Activated naive CD4-positive, alpha-beta T cell treated with anti-CD3 and anti-CD28 coated beads for 36 hours (primary cell): ENCODE results near the gene MTF1. TPM values are rescaled to one million over a fixed set of nuclear protein-coding genes. Genes with fewer than 3 reads are reported as not detected.

ENCODE experiments used
- CTCF ChIA-PET: fragments of 350-600 bp; sonication (Branson Sonifier 250); formaldehyde crosslinking; loops from one replicate; lab custom pipeline; 2021; ENCODE audit warnings: antibody characterized with exemption; lab: Charles Lee
- DNase-seq: peaks from one replicate; pipeline ENCODE4 v3.0.0-alpha.2; 2020
- H3K27ac Mint-ChIP-seq: one replicate; pipeline ENCODE4 v1.8.0; 2021; ENCODE audit warnings: mild to moderate bottlenecking, mixed read lengths
- H3K27me3 Mint-ChIP-seq: one replicate; pipeline ENCODE4 v1.8.0; 2021; ENCODE audit warnings: low read depth, mixed read lengths
- H3K36me3 Mint-ChIP-seq: one replicate; pipeline ENCODE4 v1.8.0; 2021; ENCODE audit warnings: low read depth, mixed read lengths
- H3K4me1 Mint-ChIP-seq: one replicate; pipeline ENCODE4 v1.8.0; 2021; ENCODE audit warnings: low read depth, mixed read lengths
- H3K4me3 Mint-ChIP-seq: one replicate; pipeline ENCODE4 v1.8.0; 2021; ENCODE audit warnings: mild to moderate bottlenecking, moderate library complexity, mixed read lengths
- H3K9me3 Mint-ChIP-seq: one replicate; pipeline ENCODE4 v1.8.0; 2021; ENCODE audit warnings: mixed read lengths
- intact Hi-C: fragments of 100-400 bp; cut with micrococcal nuclease; formaldehyde crosslinking; loops from one replicate; pipeline ENCODE4 v1.15.1; 2023
- total RNA-seq, 2 experiments: library from RNA; stranded (reverse); gene quantifications; one replicate each; pipeline ENCODE4 v1.2.3, GENCODE V29; 2021

MTF1 gene
- total RNA-seq, 2 experiments from 2014 or later, result 18.9 to 19.1 TPM

DNA sequence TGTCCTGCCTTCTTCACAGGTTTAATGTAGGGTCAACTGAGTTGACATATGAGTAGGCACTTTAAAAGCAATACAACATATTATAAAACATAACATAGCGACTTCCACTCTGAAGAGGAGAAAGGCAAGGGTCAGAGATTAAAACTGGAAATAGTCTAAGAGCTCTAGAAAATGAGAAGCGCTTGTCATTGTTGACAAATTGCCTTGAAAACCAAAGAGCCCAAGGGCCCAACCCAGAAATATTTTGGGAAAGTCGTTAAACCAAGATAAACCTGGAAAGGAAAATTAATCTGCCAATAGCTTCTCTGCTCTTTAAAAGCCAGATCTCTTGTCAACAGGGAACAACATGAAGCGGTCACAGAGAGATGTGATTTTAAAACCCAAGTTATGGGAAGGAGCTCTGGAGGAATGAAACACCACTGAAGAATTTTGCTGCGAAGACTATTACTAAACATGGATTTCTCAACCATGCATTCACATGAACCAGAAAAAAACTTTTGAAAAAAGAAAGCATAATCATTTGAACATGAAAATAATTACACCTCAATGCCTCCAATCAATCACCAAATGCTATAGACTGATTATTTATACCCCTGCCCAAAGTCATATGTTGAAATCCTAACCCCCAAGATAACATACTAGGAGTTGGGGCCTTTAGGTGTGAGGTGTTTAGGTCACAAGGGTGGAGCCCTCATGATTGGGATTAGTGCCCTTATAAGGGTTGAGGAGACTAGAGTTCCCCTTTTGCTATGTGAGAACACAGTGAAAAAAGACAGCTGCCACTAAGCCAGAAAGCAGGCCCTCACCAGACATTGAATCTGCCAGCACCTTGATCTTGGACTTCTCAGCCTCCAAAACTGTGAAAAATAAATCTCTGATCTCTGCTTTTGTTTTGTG lies 33.0 kb upstream of the MTF1 start:
- no peak for DNase-seq
- no peak overlapping the region for H3K4me3 Mint-ChIP-seq
- intact Hi-C loops, result loop anchor here (5.0 kb wide), 1 partner anchor 85 kb away; no protein-coding TSS in a partner anchor
- CTCF ChIA-PET, result interaction anchor here (0.9 kb wide), 1 partner anchor 33 kb away, joined by 3 read pairs; the partner anchor contains the start of gene MTF1
- H3K4me1 Mint-ChIP-seq, result no peaks in the 10 kb centered on the region
- peaks cover 10% of the 10 kb centered on the region for H3K36me3 Mint-ChIP-seq
- no peaks in the 10 kb centered on the region for H3K9me3 Mint-ChIP-seq
- no peaks in the 10 kb centered on the region for H3K27me3 Mint-ChIP-seq
- no peak overlapping the region for H3K27ac Mint-ChIP-seq

- intact Hi-C loops, result loop anchor here (1.0 to 5.0 kb wide), 3 partner anchors 87 to 129 kb away; partner anchors contain the start of gene SF3A3
- Mint-ChIP-seq H3K9me3 (no peaks in the 10 kb centered on the region), H3K36me3 (peaks cover 24% of the 10 kb centered on the region), H3K4me3 (no peak overlapping the region), H3K4me1 (no peaks in the 10 kb centered on the region), H3K27ac (no peak overlapping the region), H3K27me3 (no peaks in the 10 kb centered on the region)
- no peak for DNase-seq
- CTCF ChIA-PET, result interaction anchor here (0.7 kb wide), 1 partner anchor 94 kb away, joined by 3 read pairs; no protein-coding TSS in a partner anchor
Observed at GRCh38 chr1:37890378-37891014, 31.1 kb upstream of the MTF1 start.

DNA sequence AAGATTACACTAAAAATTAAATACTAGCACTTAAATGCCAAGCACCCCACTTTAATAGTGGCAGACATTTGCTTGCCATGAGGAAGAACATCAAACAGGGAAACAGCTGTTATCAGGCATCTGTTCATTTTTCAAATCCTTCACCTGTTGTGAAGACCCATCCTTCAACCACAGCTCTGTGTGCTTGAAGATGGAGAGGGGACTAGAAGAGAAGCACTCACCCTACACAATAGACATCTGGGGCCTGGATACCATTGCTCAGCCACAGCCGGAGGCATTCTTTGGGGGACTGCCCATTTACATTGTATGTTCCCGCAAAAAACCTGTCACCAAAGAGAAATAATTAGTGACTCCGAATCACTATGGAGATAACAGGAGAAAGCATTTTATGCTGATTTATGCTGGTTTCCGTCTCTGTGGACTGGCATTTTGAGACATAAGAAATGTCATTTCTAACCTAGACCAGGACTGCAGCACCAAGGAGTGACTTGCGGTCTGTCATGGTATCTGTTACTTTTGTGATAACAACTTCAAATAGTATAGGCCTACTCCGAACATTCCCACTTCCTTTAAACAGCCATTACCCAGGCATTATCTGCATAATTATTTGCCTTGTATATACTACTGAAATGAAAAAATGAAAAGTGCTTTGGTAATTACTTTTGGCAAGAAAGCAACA lies 28.8 kb upstream of the MTF1 start:
- intact Hi-C loops, result no loop called here
- no peaks in the 10 kb centered on the region for H3K9me3 Mint-ChIP-seq
- peaks cover 25% of the 10 kb centered on the region for H3K36me3 Mint-ChIP-seq
- H3K4me3 Mint-ChIP-seq, result no peak overlapping the region
- H3K27me3 Mint-ChIP-seq, result no peaks in the 10 kb centered on the region
- DNase-seq, result no peak
- CTCF ChIA-PET, result interaction anchor here (0.6 to 1.0 kb wide), 2 partner anchors 72 to 115 kb away, joined by 3 read pairs; no protein-coding TSS in a partner anchor
- H3K4me1 Mint-ChIP-seq, result peaks cover 7% of the 10 kb centered on the region
- no peak overlapping the region for H3K27ac Mint-ChIP-seq

DNA sequence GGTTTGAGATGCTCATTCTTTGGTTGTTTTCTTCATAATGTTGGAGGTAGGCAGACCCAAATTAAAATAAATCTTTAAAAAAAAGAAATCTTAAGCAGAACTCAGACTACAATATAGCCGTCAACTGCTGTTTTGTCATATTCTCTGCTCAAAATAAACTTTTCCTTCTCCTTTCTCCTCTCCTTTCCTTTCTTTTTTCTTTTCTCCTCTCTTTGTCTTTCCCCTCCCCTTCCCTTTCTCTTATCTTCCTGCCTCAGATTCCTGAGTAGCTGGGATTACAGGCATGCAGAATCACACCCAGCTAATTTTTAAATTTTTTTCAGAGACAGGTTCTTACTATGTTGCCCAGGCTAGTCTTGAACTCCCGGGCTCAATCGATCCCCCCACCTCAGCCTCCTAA lies 24.8 kb upstream of the MTF1 start:
- DNase-seq, result no peak
- Mint-ChIP-seq H3K27me3 (no peaks in the 10 kb centered on the region), H3K4me1 (peaks cover 9% of the 10 kb centered on the region), H3K36me3 (peaks cover 39% of the 10 kb centered on the region), H3K4me3 (no peak overlapping the region), H3K9me3 (no peaks in the 10 kb centered on the region), H3K27ac (no peak overlapping the region)
- intact Hi-C loops, result no loop called here
- CTCF ChIA-PET, result interaction anchor here (0.7 kb wide), 1 partner anchor 17 kb away, joined by 3 read pairs; no protein-coding TSS in a partner anchor

DNA sequence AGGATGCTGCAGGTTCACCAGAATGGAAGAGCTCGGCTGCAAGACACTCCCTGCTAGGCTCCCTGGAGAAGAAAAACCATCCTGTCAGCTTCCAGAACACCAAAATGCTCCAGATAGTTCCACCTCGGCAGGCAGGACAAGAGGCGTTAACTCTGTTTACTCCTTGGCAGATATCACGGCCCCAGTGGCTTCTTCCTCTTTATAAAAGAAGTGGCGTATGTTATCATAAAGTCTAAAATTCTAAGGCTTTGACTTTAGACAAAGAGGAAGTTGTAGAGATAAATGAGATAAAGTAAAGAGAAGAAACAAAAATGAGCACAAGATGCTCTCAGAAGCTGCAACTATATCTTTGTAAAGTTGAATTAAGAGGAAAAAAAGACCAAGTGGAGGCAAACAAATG lies 24.3 kb upstream of the MTF1 start:
- H3K4me1 Mint-ChIP-seq, result peaks cover 9% of the 10 kb centered on the region
- no peak overlapping the region for H3K27ac Mint-ChIP-seq
- intact Hi-C loops, result no loop called here
- H3K4me3 Mint-ChIP-seq, result no peak overlapping the region
- CTCF ChIA-PET, result interaction anchor here (1.2 kb wide), 1 partner anchor 15 kb away, joined by 3 read pairs; no protein-coding TSS in a partner anchor
- peaks cover 39% of the 10 kb centered on the region for H3K36me3 Mint-ChIP-seq
- H3K9me3 Mint-ChIP-seq, result no peaks in the 10 kb centered on the region
- no peak for DNase-seq
- H3K27me3 Mint-ChIP-seq, result no peaks in the 10 kb centered on the region

GRCh38 chr1:37879865-37880264 lies 20.5 kb upstream of the MTF1 start:
- H3K27me3 Mint-ChIP-seq, result no peaks in the 10 kb centered on the region
- H3K36me3 Mint-ChIP-seq, result peaks cover 32% of the 10 kb centered on the region
- DNase-seq, result no peak
- H3K27ac Mint-ChIP-seq, result no peak overlapping the region
- H3K4me3 Mint-ChIP-seq, result no peak overlapping the region
- peaks cover 9% of the 10 kb centered on the region for H3K4me1 Mint-ChIP-seq
- CTCF ChIA-PET, result interaction anchor here (0.6 kb wide), 1 partner anchor 444 kb away, joined by 3 read pairs; no protein-coding TSS in a partner anchor
- intact Hi-C loops, result no loop called here
- H3K9me3 Mint-ChIP-seq, result no peaks in the 10 kb centered on the region

DNA sequence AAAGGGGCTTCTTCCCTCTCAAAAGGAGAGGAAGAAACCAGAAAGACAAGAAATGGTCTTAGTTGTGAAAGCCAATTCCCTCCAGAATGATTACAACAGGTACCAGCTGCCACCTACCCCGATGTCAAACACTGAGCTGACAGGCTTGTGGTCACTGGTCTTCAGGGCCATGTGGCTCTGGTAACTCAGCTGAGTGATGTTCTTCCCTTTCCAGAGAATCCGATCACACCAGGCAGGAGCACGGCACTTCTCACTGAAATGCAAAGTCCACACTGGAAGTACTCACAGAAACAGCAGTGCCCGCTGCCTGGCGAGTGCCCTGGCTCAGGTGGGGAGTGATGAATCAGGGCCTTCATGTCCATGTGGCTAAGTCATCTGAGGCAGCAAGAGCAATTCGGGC lies 18.7 kb upstream of the MTF1 start:
- Mint-ChIP-seq H3K4me3 (no peak overlapping the region), H3K36me3 (peaks cover 39% of the 10 kb centered on the region), H3K27me3 (no peaks in the 10 kb centered on the region), H3K9me3 (no peaks in the 10 kb centered on the region), H3K27ac (no peak overlapping the region), H3K4me1 (peaks cover 2% of the 10 kb centered on the region)
- CTCF ChIA-PET, result no interaction called here
- DNase-seq, result no peak
- intact Hi-C loops, result no loop called here

DNA sequence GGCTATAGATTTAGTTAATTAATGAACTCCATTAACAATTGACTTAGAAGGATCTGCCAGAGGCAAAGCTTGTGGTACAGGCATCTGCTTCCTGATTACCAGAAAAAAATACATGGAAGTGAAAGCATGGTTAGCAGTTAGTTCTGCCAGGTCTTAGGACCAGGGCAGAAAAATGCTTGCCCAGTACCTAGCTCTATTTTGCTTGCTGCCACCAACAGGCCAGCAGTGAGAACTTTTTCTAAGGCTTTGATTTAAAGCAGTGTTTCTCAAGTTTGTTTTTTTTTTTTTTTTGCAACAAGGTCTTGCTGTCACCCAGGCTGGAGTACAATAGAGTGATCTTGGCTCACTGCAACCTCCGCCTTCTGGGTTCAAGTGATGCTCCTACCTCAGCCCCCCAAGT lies 16.4 kb upstream of the MTF1 start:
- intact Hi-C loops, result no loop called here
- CTCF ChIA-PET, result interaction anchor here (1.3 kb wide), 1 partner anchor 16 kb away, joined by 5 read pairs; the partner anchor contains the start of gene MTF1
- Mint-ChIP-seq H3K36me3 (peaks cover 35% of the 10 kb centered on the region), H3K4me3 (no peak overlapping the region), H3K27me3 (no peaks in the 10 kb centered on the region), H3K4me1 (no peaks in the 10 kb centered on the region), H3K27ac (no peak overlapping the region), H3K9me3 (no peaks in the 10 kb centered on the region)
- DNase-seq, result no peak

GRCh38 chr1:37872692-37873091 lies 13.3 kb upstream of the MTF1 start:
- no peak for DNase-seq
- intact Hi-C loops, result no loop called here
- Mint-ChIP-seq H3K27me3 (no peaks in the 10 kb centered on the region), H3K9me3 (no peaks in the 10 kb centered on the region), H3K4me1 (no peaks in the 10 kb centered on the region), H3K27ac (no peak overlapping the region), H3K4me3 (no peak overlapping the region), H3K36me3 (peaks cover 25% of the 10 kb centered on the region)
- CTCF ChIA-PET, result interaction anchor here (1.3 to 2.1 kb wide), 2 partner anchors 10 to 13 kb away, joined by 4 to 10 read pairs; partner anchors contain the start of gene MTF1

DNA sequence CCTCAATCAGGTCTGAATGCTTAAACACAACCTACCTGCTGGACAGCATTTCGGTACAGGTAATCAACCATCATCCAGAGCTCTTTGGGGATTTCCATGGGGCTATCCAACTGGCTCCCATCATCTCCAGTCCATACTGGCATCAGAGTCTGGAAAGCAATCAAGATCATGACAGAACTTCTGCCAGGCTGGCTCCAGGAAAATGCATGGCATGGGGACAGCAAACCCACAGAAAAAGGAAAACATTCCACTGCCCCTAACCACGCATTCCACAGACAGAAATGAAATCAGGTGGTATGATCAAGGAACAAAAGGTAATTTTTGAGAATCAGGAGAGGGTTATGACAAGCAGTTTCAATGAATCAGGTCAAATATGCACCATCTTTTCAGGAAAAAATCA lies 9.1 kb upstream of the MTF1 start:
- no peak overlapping the region for H3K27ac Mint-ChIP-seq

GRCh38 chr1:37867784-37868183 lies 8.4 kb upstream of the MTF1 start:
- H3K4me3 Mint-ChIP-seq, result no peak overlapping the region
- H3K4me1 Mint-ChIP-seq, result peaks cover 13% of the 10 kb centered on the region
- CTCF ChIA-PET, result interaction anchor here (0.7 kb wide), 1 partner anchor 70 kb away, joined by 3 read pairs; no protein-coding TSS in a partner anchor
- no peaks in the 10 kb centered on the region for H3K9me3 Mint-ChIP-seq
- H3K36me3 Mint-ChIP-seq, result peaks cover 20% of the 10 kb centered on the region
- H3K27ac Mint-ChIP-seq, result no peak overlapping the region
- H3K27me3 Mint-ChIP-seq, result no peaks in the 10 kb centered on the region
- intact Hi-C loops, result no loop called here
- DNase-seq, result no peak

More for the DNA sequence above, 9.1 kb upstream of the MTF1 start:
- Mint-ChIP-seq H3K9me3 (no peaks in the 10 kb centered on the region), H3K4me3 (no peak overlapping the region), H3K27me3 (no peaks in the 10 kb centered on the region), H3K36me3 (peaks cover 20% of the 10 kb centered on the region), H3K4me1 (peaks cover 13% of the 10 kb centered on the region)
- CTCF ChIA-PET, result interaction anchor here (0.6 kb wide), 1 partner anchor 118 kb away, joined by 4 read pairs; no protein-coding TSS in a partner anchor
- intact Hi-C loops, result no loop called here
- DNase-seq, result no peak

DNA sequence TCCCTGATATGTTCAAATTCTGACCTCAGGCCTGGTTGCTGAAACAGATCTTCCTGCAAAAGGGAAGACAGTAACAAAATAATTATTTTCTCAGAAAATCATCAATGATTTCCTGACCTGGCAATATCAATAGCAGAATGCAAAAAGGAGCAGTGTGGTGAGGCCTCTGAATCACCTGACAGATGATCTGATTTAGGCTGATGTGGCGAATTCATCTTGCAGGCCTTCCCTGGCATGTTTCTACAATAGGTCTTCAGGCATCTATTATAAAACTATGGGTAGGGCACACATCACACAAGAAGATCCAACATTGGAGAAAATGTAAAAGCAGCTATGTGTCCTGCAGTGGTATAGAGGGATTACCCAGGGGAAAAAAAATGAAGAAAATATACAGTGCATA lies 7.1 kb upstream of the MTF1 start:
- CTCF ChIA-PET, result no interaction called here
- Mint-ChIP-seq H3K36me3 (peaks cover 19% of the 10 kb centered on the region), H3K27me3 (no peaks in the 10 kb centered on the region), H3K9me3 (no peaks in the 10 kb centered on the region), H3K27ac (peak overlapping the region; percentile 54), H3K4me3 (no peak overlapping the region), H3K4me1 (peaks cover 15% of the 10 kb centered on the region)
- no peak for DNase-seq
- intact Hi-C loops, result no loop called here
